Measurements from ENCODE around the gene KRTAP2-1. TPM values are rescaled to one million over a fixed set of nuclear protein-coding genes. Genes with fewer than 3 reads are reported as not detected.
A peak's percentile ranks its signal among the peaks of the same experiment; 100 is the strongest.
"Not testable (repeated sequence)": the region's sequence is repeated elsewhere in the genome, so short reads cannot be mapped to it uniquely, and the experiment has no call there.

KRTAP2-1 gene
- total RNA-seq, 1 experiment from 2014 or later = not detected

DNA sequence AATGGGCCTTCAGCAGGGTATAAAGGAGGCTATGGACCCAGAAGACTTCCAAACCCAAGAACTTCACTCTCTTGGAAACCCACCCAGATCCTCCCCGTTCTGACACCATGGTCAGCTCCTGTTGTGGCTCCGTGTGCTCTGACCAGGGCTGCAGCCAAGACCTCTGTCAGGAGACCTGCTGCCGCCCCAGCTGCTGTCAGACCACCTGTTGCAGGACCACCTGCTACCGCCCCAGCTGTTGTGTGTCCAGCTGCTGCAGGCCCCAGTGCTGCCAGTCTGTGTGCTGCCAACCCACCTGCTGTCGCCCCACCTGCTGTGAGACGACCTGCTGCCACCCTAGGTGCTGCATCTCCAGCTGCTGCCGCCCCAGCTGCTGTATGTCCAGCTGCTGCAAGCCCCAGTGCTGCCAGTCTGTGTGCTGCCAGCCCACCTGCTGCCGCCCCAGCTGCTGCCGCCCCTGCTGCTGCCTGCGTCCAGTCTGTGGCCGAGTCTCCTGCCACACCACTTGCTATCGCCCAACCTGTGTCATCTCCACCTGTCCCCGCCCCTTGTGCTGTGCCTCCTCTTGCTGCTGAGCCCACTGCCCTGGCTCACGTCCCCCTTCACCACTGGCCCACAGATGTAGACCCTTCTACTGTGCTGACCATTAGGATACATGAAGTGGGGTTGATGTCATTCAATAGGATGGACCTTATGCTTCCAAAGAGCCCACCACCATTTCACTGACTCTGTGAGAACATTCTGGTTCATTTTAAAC, 37.2 kb upstream of the KRTAP2-1 start, which contains the start of gene KRTAP4-7:
Gene KRTAP4-7 (plus strand): TSS at position 51 of the 757 bp plus-strand sequence. CDS start 57 bp downstream, at position 108.
- H3K9me3 ChIP-seq (ENCODE audit: control insufficient read depth in 1 of 2, insufficient read depth in 1 of 2, low read depth in 1 of 2, low read length in 2 of 2); DNase-seq (ENCODE audit: low read depth, low spot score); H2AFZ ChIP-seq (ENCODE audit: low read depth, low read length, poor library complexity, severe bottlenecking); RAD21 ChIA-PET (ENCODE audit: low non-redundant PET in 1 of 2, low total read pairs in 2 of 2, uncharacterized antibody in 2 of 2, unreplicated experiment in 2 of 2); BruUV-seq (replicated peaks); CTCF ChIA-PET; H4K20me1 ChIP-seq (ENCODE audit: insufficient read depth); H3K27me3 ChIP-seq (ENCODE audit: insufficient read depth, low read length); H3K9me2 ChIP-seq (ENCODE audit: insufficient read depth); intact Hi-C loops (cut with micrococcal nuclease): not testable (repeated sequence)
- Histone ChIP-seq H3K4me2 (ENCODE audit: low read length) (peak within 1 kb of the TSS; percentile 62), H3K4me1 (ENCODE audit: control insufficient read depth in 1 of 2, insufficient read depth in 2 of 2, low read length in 2 of 2) (peaks cover 20 to 47% of the 10 kb centered on the region in 2 experiments), H3K36me3 (ENCODE audit: control insufficient read depth in 1 of 2, insufficient read depth in 2 of 2, low read length in 2 of 2) (peaks cover 0 to 22% of the 10 kb centered on the region in 2 experiments; a peak in 2 of 4 replicates), H3K27ac (ENCODE audit: low read depth, low read length) (peak within 1 kb of the TSS; percentile 76), H3K79me2 (ENCODE audit: insufficient read depth, low read length) (peaks cover 42% of the 10 kb centered on the region), H3K4me3 (replicated peaks in 1 of 2; ENCODE audit: low read depth in 1 of 2, low read length in 2 of 2) (peak within 1 kb of the TSS; percentile 40 to 56), H3K9ac (ENCODE audit: low read length) (peak within 1 kb of the TSS; percentile 49)
- POLR2A ChIA-PET = interaction anchor here (1.6 kb wide), 1 partner anchor 56 kb away, joined by 5 read pairs; the partner anchor contains the start of gene KRTAP4-6
- ATAC-seq = peak; percentile 56
- peak; percentile 48; the same call in 1 of the 2 replicates for TF ChIP-seq CBX3 (IDR thresholded peaks at IDR 0.05; ENCODE audit: low read depth)
- TF ChIP-seq POLR2AphosphoS5 (IDR thresholded peaks at IDR 0.05; ENCODE audit: low read depth, low read length) = peak; percentile 14; the same call in 1 of the 2 replicates

DNA sequence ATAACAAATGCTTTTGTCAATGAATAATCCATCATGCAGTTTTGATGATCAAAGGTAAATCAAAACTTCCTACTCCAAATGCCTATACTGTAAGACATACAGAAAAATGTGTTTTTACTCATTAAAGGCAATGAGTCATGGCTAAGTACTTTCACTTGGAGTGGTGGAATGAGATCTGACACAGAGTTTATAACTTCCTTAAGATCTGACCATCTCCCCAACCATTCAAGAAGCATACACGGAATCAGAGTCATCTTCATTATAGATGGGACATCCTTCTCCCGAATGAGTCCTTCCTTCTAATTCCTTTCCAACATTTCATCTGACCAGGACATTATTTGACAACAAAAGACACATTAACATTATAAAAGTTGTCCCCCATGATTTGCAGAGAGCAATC, 36.3 kb upstream of the KRTAP2-1 start:
- intact Hi-C loops (cut with micrococcal nuclease); POLR2A ChIA-PET; H4K20me1 ChIP-seq (ENCODE audit: insufficient read depth); RAD21 ChIA-PET (ENCODE audit: low non-redundant PET in 1 of 2, low total read pairs in 2 of 2, uncharacterized antibody in 2 of 2, unreplicated experiment in 2 of 2); H3K9me2 ChIP-seq (ENCODE audit: insufficient read depth); H3K9me3 ChIP-seq (ENCODE audit: control insufficient read depth in 1 of 2, insufficient read depth in 1 of 2, low read depth in 1 of 2, low read length in 2 of 2); DNase-seq (ENCODE audit: low read depth, low spot score); CTCF ChIA-PET; H2AFZ ChIP-seq (ENCODE audit: low read depth, low read length, poor library complexity, severe bottlenecking); BruUV-seq (replicated peaks); H3K27me3 ChIP-seq (ENCODE audit: insufficient read depth, low read length): not testable (repeated sequence)
- Histone ChIP-seq H3K9ac (ENCODE audit: low read length) (peak overlapping the region; percentile 49; the same call in 1 of the 2 replicates), H3K79me2 (ENCODE audit: insufficient read depth, low read length) (peaks cover 50% of the 10 kb centered on the region), H3K4me2 (ENCODE audit: low read length) (peak overlapping the region; percentile 62), H3K27ac (ENCODE audit: low read depth, low read length) (peak overlapping the region; percentile 76; the same call in 1 of the 2 replicates), H3K36me3 (ENCODE audit: control insufficient read depth in 1 of 2, insufficient read depth in 2 of 2, low read length in 2 of 2) (peaks cover 0 to 30% of the 10 kb centered on the region in 2 experiments; a peak in 2 of 4 replicates), H3K4me1 (ENCODE audit: control insufficient read depth in 1 of 2, insufficient read depth in 2 of 2, low read length in 2 of 2) (peaks cover 20 to 54% of the 10 kb centered on the region in 2 experiments), H3K4me3 (replicated peaks in 1 of 2; ENCODE audit: low read depth in 1 of 2, low read length in 2 of 2) (peak overlapping the region; percentile 40 to 56)
- ATAC-seq = peak; percentile 83
- TF ChIP-seq SP1 (IDR thresholded peaks at IDR 0.05; ENCODE audit: low read depth) (peak; percentile 31; the same call in 1 of the 2 replicates), JUND (IDR thresholded peaks at IDR 0.05) (0 out of 2 replicates have a peak, but pooled peaks have one; percentile 8)

All from HCT116 (cell line).